AG09309 (cell line): ENCODE results near the gene SELENOH.
"Not testable (repeated sequence)": the region's sequence is repeated elsewhere in the genome, so short reads cannot be mapped to it uniquely, and the experiment has no call there.

Experiments used
- DNase-seq: peaks from one replicate; pipeline ENCODE4 v3.0.0-alpha.2; 2010; ENCODE audit warnings: low read depth
- H3K4me3 ChIP-seq: 2 replicates; pipeline ENCODE4 v1.5.1; 2011; ENCODE audit warnings: mild to moderate bottlenecking, low read depth, low read length, moderate library complexity; ENCODE audit not compliant: control insufficient read depth
- CTCF ChIP-seq: IDR thresholded peaks from 2 replicates; pipeline ENCODE4 v1.5.1; 2011; ENCODE audit warnings: mild to moderate bottlenecking, low read depth, low read length, inconsistent platforms; ENCODE audit not compliant: insufficient read depth, control insufficient read depth; ENCODE audit errors: missing control alignments

Gene SELENOH

GRCh38 chr11:57709802-57710367 lies 31.4 kb upstream of the SELENOH start:
- DNase-seq = no peak
- H3K4me3 ChIP-seq = no peak overlapping the region
- no peak for TF ChIP-seq CTCF

GRCh38 chr11:57711414-57712255 lies 29.7 kb upstream of the SELENOH start, which contains the start of gene MED19:
TSS of gene MED19 (minus strand) at chr11:57712215. CDS start at chr11:57712179, 36 bp downstream.
- no peak for TF ChIP-seq CTCF
- DNase-seq = peak; percentile 29
- H3K4me3 ChIP-seq = peak within 1 kb of the TSS; percentile 92

GRCh38 chr11:57712256-57713150 lies 28.8 kb upstream of the SELENOH start, which contains the start of gene TMX2:
TSS of gene TMX2 (plus strand) at chr11:57712593. CDS start at chr11:57712619, 26 bp downstream.
- peak; percentile 100 for DNase-seq
- no peak for TF ChIP-seq CTCF
- H3K4me3 ChIP-seq = peak within 1 kb of the TSS; percentile 92

- peak overlapping the region; percentile 92 for H3K4me3 ChIP-seq
- TF ChIP-seq CTCF = no peak
- no peak for DNase-seq
These were observed 27.5 kb upstream of the SELENOH start for GRCh38 chr11:57713835-57714234.

GRCh38 chr11:57716726-57717125 lies 24.6 kb upstream of the SELENOH start:
- DNase-seq, H3K4me3 ChIP-seq: not testable (repeated sequence)

- H3K4me3 ChIP-seq = no peak overlapping the region
- DNase-seq = no peak
- TF ChIP-seq CTCF = no peak
These were observed 14.1 kb upstream of the SELENOH start for GRCh38 chr11:57727185-57727584.
